Ovary (tissue), 9 donors: ENCODE data around the gene SGMS1. TPM values are rescaled to one million over a fixed set of nuclear protein-coding genes. Genes with fewer than 3 reads are reported as not detected.

ENCODE experiments used
- DNase-seq, 5 donors: peaks; one replicate each; pipeline ENCODE4 v3.0.0-alpha.2; 2019 to 2020
- H3K27ac ChIP-seq, 2 donors: fragments of 200-600 bp; one replicate each; pipeline versions ENCODE4 v1.5.1 to v1.8.0; 2019 to 2022
- H3K27me3 ChIP-seq: fragments of 200-600 bp; one replicate; pipeline ENCODE4 v1.8.0; 2022
- H3K36me3 ChIP-seq: fragments of 200-600 bp; sonication (generic); one replicate; pipeline ENCODE4 v1.5.1; 2019
- H3K4me1 ChIP-seq: one replicate; pipeline ENCODE4 v1.8.1; 2013; ENCODE audit warnings: mild to moderate bottlenecking, moderate library complexity; ENCODE audit not compliant: insufficient read depth
- H3K4me3 ChIP-seq: fragments of 200-600 bp; sonication (generic); one replicate; pipeline ENCODE4 v1.5.1; 2017
- H3K9me3 ChIP-seq, 2 donors: fragments of 200-600 bp in 1 of 2; sonication (generic) in 1 of 2; one replicate each; pipeline versions ENCODE4 v1.5.1 to v1.8.1; 2013 to 2019; ENCODE audit warnings: mild to moderate bottlenecking in 1 of 2, moderate library complexity in 1 of 2
- CTCF ChIP-seq, 3 donors: fragments of 450-650 bp in 2 of 3; fragments of 200-600 bp in 1 of 3; IDR thresholded peaks; one replicate each; pipeline versions ENCODE4 v1.5.1 to v1.8.0; 2016 to 2022; ENCODE audit warnings: antibody characterized with exemption in 3 of 3, mild to moderate bottlenecking in 1 of 3
- EP300 ChIP-seq: sonication (generic); formaldehyde crosslinking; IDR thresholded peaks from one replicate; pipeline ENCODE4 v1.6.1; 2017; ENCODE audit warnings: antibody characterized with exemption
- POLR2A ChIP-seq: fragments of 450-650 bp; IDR thresholded peaks from one replicate; pipeline ENCODE4 v1.6.1; 2017; ENCODE audit warnings: antibody characterized with exemption, mild to moderate bottlenecking, moderate library complexity
- WGBS, 3 donors: extraction: QIAGEN DNeasy Blood & Tissue Kit in 1 of 3; methylation state at CpG; one replicate each; pipeline versions ENCODE4 v1.1.5 to v1.1.7; 2013 to 2017; 5-methylcytosine and 5-hydroxymethylcytosine counted together
- intact Hi-C, 4 donors: fragments of 100-400 bp; cut with DNase I; formaldehyde crosslinking; loops; one replicate each; pipeline versions ENCODE4 v1.11.0 to v1.15.1; 2022 to 2023
- polyA plus RNA-seq, 2 donors: library from polyadenylated mRNA; stranded (reverse); fragments of 200-250 nt in 1 of 2; fragments of 350-450 nt in 1 of 2; fragmentation: Illumina TruSeq in 1 of 2; extraction: RNeasy Lipid Tissue Mini Kit (QIAGEN cat#74804) in 1 of 2; gene quantifications; one replicate each; pipeline ENCODE4 v1.2.3, GENCODE V29; 2013 to 2014
- total RNA-seq, 7 donors: library from RNA; depleted of rRNA in 2 of 7; stranded (reverse); fragments of >200 nt in 2 of 7; fragmentation: NEBNext Ultra II Directional in 3 of 7; extraction: Animal tissue kit (Norgen Biotek cat#: 25700) in 3 of 7; gene quantifications; one replicate each; pipeline versions ENCODE4 v1.1.0 to v1.2.4, GENCODE V29; 2016 to 2023
- donor health status: DM: no; HTN: no; CAD: no; lungs with moderate emphysema.
- donor health status: DM: no; HTN: no; CAD: no.
- donor health status: Bipolar disorder and iron deficiency.
- donor health status: DM: yes; HTN: yes; CAD: no.
- donor health status: DM: no; HTN: no; CAD: no.
- donor health status: DM: yes; HTN: yes; CAD: no.

The SGMS1 gene
- total and polyA plus RNA-seq, 9 donors: 15.6 to 90.0 (median 39.0) TPM

GRCh38 chr10:50603151-50603850 lies 20.5 kb downstream of the SGMS1 start:
- H3K9me3 ChIP-seq: no peaks in the 10 kb centered on the region
- peak overlapping the region in 1 of 2 donors; percentile 60 for H3K27ac ChIP-seq
- H3K4me3 ChIP-seq: no peak overlapping the region
- no peaks in the 10 kb centered on the region for H3K27me3 ChIP-seq
- 52 to 62% (median 59%) methylated on average over 6 of the region's 6 CpGs for WGBS, 3 donors
- intact Hi-C loops: no loop called here
- peaks cover 23% of the 10 kb centered on the region for H3K4me1 ChIP-seq
- TF ChIP-seq EP300 (no peak), POLR2A (no peak), CTCF (IDR thresholded peaks at IDR 0.05) (no peak)
- H3K36me3 ChIP-seq: no peaks in the 10 kb centered on the region
- DNase-seq: no peak

GRCh38 chr10:50601974-50602373 lies 21.8 kb downstream of the SGMS1 start:
- intact Hi-C loops: no loop called here
- H3K4me3 ChIP-seq: no peak overlapping the region
- peaks cover 21% of the 10 kb centered on the region for H3K4me1 ChIP-seq
- H3K36me3 ChIP-seq: no peaks in the 10 kb centered on the region
- DNase-seq: no peak
- H3K27ac ChIP-seq: no peak overlapping the region
- TF ChIP-seq POLR2A (no peak), EP300 (no peak), CTCF (IDR thresholded peaks at IDR 0.05) (no peak)
- H3K9me3 ChIP-seq: no peaks in the 10 kb centered on the region
- WGBS, 3 donors: 93 to 100% (median 96%) methylated on average over 1 of the region's 1 CpG
- H3K27me3 ChIP-seq: no peaks in the 10 kb centered on the region

GRCh38 chr10:50600831-50601477 lies 22.8 kb downstream of the SGMS1 start:
- DNase-seq: no peak

GRCh38 chr10:50600286-50600685 lies 23.5 kb downstream of the SGMS1 start:
- TF ChIP-seq POLR2A: no peak
- no peak for TF ChIP-seq CTCF (IDR thresholded peaks at IDR 0.05)
- Histone ChIP-seq H3K9me3 (no peaks in the 10 kb centered on the region), H3K27me3 (no peaks in the 10 kb centered on the region), H3K4me3 (no peak overlapping the region), H3K36me3 (no peaks in the 10 kb centered on the region), H3K27ac (no peak overlapping the region), H3K4me1 (peaks cover 20% of the 10 kb centered on the region)
- DNase-seq: no peak
- 89 to 96% (median 96%) methylated on average over 1 of the region's 1 CpG for WGBS, 3 donors
- intact Hi-C loops: no loop called here

More at GRCh38 chr10:50600831-50601477, 22.8 kb downstream of the SGMS1 start:
- WGBS, 3 donors: 93 to 100% (median 95%) methylated on average over 2 of the region's 2 CpGs
- Histone ChIP-seq H3K9me3 (no peaks in the 10 kb centered on the region), H3K36me3 (no peaks in the 10 kb centered on the region), H3K27ac (no peak overlapping the region), H3K4me1 (peaks cover 18% of the 10 kb centered on the region), H3K4me3 (no peak overlapping the region), H3K27me3 (no peaks in the 10 kb centered on the region)
- TF ChIP-seq POLR2A (no peak), EP300 (no peak), CTCF (IDR thresholded peaks at IDR 0.05) (no peak)
- intact Hi-C loops: no loop called here
